ENCODE results near the gene EI24. TPM values are rescaled to one million over a fixed set of nuclear protein-coding genes. Genes with fewer than 3 reads are reported as not detected.

Gene EI24
- polyA plus RNA-seq, 1 donor (not counting 4 experiments of a cell fraction or from before 2014, with no cell fraction given) = 263 TPM

DNA sequence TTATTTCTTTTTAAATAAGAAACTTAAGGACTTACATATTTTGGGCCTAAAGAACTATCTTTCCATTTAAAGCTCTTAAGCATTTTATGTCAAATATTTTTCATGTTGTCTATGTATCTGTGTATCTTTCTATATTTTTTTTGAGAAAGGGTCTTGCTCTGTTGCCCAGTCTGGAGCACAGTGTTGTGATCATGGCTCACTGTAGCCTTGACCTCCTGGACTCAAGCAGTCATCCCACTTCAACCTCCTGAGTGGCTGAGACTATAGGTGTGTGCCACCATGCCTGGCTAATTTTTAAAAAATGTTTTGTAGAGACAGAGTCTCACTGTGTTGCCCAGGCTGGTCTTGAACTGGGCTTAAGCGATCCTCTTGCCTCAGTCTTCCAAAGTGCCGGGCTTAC lies 31.4 kb downstream of the EI24 start:
- H3K36me3 ChIP-seq (ENCODE audit: control insufficient read depth in 2 of 2, extremely low read depth in 1 of 2, insufficient read depth in 2 of 2, low read length in 2 of 2) = peaks cover 19 to 31% of the 10 kb centered on the region in 2 experiments
- H2AFZ ChIP-seq (ENCODE audit: control insufficient read depth, low read length) = no peak overlapping the region
- H3K9ac ChIP-seq (ENCODE audit: control insufficient read depth, extremely low read depth, insufficient read depth, low read length) = no peak overlapping the region
- FAIRE-seq (no peak), DNase-seq (ENCODE audit: low read depth, low spot score) (no peak)
- TF ChIP-seq EZH2 (IDR thresholded peaks at IDR 0.05; ENCODE audit: low read length) = no peak
- no peaks in the 10 kb centered on the region for H3K9me3 ChIP-seq (ENCODE audit: control insufficient read depth, low read depth, low read length)
- peaks cover 18% of the 10 kb centered on the region for H3K79me2 ChIP-seq (ENCODE audit: control insufficient read depth, insufficient read depth, low read length)
- H3K4me1 ChIP-seq (ENCODE audit: control insufficient read depth, extremely low read depth, insufficient read depth, low read length) = no peaks in the 10 kb centered on the region
- H3K4me3 ChIP-seq (ENCODE audit: control insufficient read depth in 2 of 3, extremely low read depth in 1 of 3, insufficient read depth in 2 of 3, low read depth in 1 of 3, low read length in 3 of 3) = no peak overlapping the region
- H3K4me2 ChIP-seq (ENCODE audit: control insufficient read depth, extremely low read depth, insufficient read depth, low read depth, low read length) = no peak overlapping the region
- H3K27me3 ChIP-seq (ENCODE audit: control insufficient read depth, extremely low read depth, insufficient read depth, low read length) = no peaks in the 10 kb centered on the region
- no peak overlapping the region for H3K27ac ChIP-seq (ENCODE audit: control insufficient read depth, insufficient read depth, low read length)
- H4K20me1 ChIP-seq (ENCODE audit: control insufficient read depth, extremely low read depth, insufficient read depth, low read length) = no peaks in the 10 kb centered on the region
- dilution Hi-C loops (cut with MboI; ENCODE audit: extremely low pct_ligation_motif_present, low sequenced_read_pairs) = no loop called here
- H3K9me1 ChIP-seq (ENCODE audit: control insufficient read depth, extremely low read depth, insufficient read depth, low read length) = no peaks in the 10 kb centered on the region

DNA sequence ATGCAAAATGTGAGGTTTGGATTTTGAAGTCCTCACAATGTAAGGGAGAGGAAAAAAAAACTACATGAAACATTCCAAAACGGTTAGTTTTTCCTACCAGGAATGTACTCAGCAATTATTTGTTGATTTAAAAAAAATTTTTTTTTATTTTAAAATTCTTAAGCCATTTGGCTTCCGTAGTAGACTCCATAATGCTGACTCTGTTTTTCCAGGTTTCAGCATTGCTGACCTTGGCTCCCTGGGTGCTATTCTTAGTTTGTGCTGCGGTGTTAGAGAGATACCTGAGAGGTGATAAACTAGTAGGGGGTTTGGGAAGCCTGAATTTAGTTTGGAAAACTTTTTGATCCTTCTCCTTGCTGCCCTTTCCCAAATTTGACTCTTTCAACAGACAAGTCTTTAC lies 33.9 kb downstream of the EI24 start:
- Histone ChIP-seq H3K36me3 (ENCODE audit: control insufficient read depth in 2 of 2, extremely low read depth in 1 of 2, insufficient read depth in 2 of 2, low read length in 2 of 2) (peaks cover 31 to 44% of the 10 kb centered on the region in 2 experiments), H3K27ac (ENCODE audit: control insufficient read depth, insufficient read depth, low read length) (no peak overlapping the region), H4K20me1 (ENCODE audit: control insufficient read depth, extremely low read depth, insufficient read depth, low read length) (no peaks in the 10 kb centered on the region), H3K27me3 (ENCODE audit: control insufficient read depth, extremely low read depth, insufficient read depth, low read length) (no peaks in the 10 kb centered on the region), H3K9ac (ENCODE audit: control insufficient read depth, extremely low read depth, insufficient read depth, low read length) (no peak overlapping the region), H3K79me2 (ENCODE audit: control insufficient read depth, insufficient read depth, low read length) (peaks cover 3% of the 10 kb centered on the region), H3K9me1 (ENCODE audit: control insufficient read depth, extremely low read depth, insufficient read depth, low read length) (no peaks in the 10 kb centered on the region), H3K9me3 (ENCODE audit: control insufficient read depth, low read depth, low read length) (no peaks in the 10 kb centered on the region), H3K4me1 (ENCODE audit: control insufficient read depth, extremely low read depth, insufficient read depth, low read length) (no peaks in the 10 kb centered on the region), H2AFZ (ENCODE audit: control insufficient read depth, low read length) (no peak overlapping the region), H3K4me2 (ENCODE audit: control insufficient read depth, extremely low read depth, insufficient read depth, low read depth, low read length) (no peak overlapping the region), H3K4me3 (ENCODE audit: control insufficient read depth in 2 of 3, extremely low read depth in 1 of 3, insufficient read depth in 2 of 3, low read depth in 1 of 3, low read length in 3 of 3) (no peak overlapping the region)
- DNase-seq (ENCODE audit: low read depth, low spot score) (no peak), FAIRE-seq (no peak)
- dilution Hi-C loops (cut with MboI; ENCODE audit: extremely low pct_ligation_motif_present, low sequenced_read_pairs) = no loop called here
- TF ChIP-seq EZH2 (IDR thresholded peaks at IDR 0.05; ENCODE audit: low read length) = no peak
- TF ChIP-seq, protein P1, sequence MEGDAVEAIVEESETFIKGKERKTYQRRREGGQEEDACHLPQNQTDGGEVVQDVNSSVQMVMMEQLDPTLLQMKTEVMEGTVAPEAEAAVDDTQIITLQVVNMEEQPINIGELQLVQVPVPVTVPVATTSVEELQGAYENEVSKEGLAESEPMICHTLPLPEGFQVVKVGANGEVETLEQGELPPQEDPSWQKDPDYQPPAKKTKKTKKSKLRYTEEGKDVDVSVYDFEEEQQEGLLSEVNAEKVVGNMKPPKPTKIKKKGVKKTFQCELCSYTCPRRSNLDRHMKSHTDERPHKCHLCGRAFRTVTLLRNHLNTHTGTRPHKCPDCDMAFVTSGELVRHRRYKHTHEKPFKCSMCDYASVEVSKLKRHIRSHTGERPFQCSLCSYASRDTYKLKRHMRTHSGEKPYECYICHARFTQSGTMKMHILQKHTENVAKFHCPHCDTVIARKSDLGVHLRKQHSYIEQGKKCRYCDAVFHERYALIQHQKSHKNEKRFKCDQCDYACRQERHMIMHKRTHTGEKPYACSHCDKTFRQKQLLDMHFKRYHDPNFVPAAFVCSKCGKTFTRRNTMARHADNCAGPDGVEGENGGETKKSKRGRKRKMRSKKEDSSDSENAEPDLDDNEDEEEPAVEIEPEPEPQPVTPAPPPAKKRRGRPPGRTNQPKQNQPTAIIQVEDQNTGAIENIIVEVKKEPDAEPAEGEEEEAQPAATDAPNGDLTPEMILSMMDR (optimal IDR thresholded peaks at IDR 0.05 in 1 of 3, IDR thresholded peaks at IDR 0.05 in 1 of 3, conservative IDR thresholded peaks at IDR 0.05 in 1 of 3; ENCODE audit: extremely low read depth in 1 of 3, insufficient read depth in 2 of 3, low read length in 3 of 3) = no peak

DNA sequence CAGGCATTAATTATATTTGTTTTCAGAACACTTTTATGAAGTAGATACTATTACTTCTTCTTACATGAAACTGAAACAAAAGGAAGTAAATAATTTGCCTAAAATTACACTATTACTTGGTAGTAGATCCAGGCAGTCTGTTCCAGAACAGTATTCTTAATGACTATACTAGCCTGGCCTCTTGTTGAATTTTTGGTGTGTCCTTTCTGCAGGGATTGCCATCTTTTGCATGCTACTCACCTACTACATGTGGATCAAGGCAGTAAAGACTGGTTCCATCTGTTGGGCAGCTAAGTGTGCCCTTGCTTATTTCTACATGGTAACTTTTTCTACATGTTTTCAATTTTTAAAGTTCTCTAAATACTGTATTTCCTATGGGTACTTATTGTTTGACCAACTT lies 36.1 kb downstream of the EI24 start:
- Histone ChIP-seq H3K9me1 (ENCODE audit: control insufficient read depth, extremely low read depth, insufficient read depth, low read length) (no peaks in the 10 kb centered on the region), H4K20me1 (ENCODE audit: control insufficient read depth, extremely low read depth, insufficient read depth, low read length) (no peaks in the 10 kb centered on the region), H3K27ac (ENCODE audit: control insufficient read depth, insufficient read depth, low read length) (no peak overlapping the region), H3K27me3 (ENCODE audit: control insufficient read depth, extremely low read depth, insufficient read depth, low read length) (no peaks in the 10 kb centered on the region), H3K9me3 (ENCODE audit: control insufficient read depth, low read depth, low read length) (no peaks in the 10 kb centered on the region), H3K4me1 (ENCODE audit: control insufficient read depth, extremely low read depth, insufficient read depth, low read length) (no peaks in the 10 kb centered on the region), H3K9ac (ENCODE audit: control insufficient read depth, extremely low read depth, insufficient read depth, low read length) (no peak overlapping the region), H3K4me2 (ENCODE audit: control insufficient read depth, extremely low read depth, insufficient read depth, low read depth, low read length) (no peak overlapping the region), H3K4me3 (ENCODE audit: control insufficient read depth in 2 of 3, extremely low read depth in 1 of 3, insufficient read depth in 2 of 3, low read depth in 1 of 3, low read length in 3 of 3) (no peak overlapping the region), H3K79me2 (ENCODE audit: control insufficient read depth, insufficient read depth, low read length) (no peaks in the 10 kb centered on the region), H3K36me3 (ENCODE audit: control insufficient read depth in 2 of 2, extremely low read depth in 1 of 2, insufficient read depth in 2 of 2, low read length in 2 of 2) (peaks cover 34 to 36% of the 10 kb centered on the region in 2 experiments), H2AFZ (ENCODE audit: control insufficient read depth, low read length) (no peak overlapping the region)
- TF ChIP-seq EZH2 (IDR thresholded peaks at IDR 0.05; ENCODE audit: low read length) = no peak
- TF ChIP-seq, protein P1 (optimal IDR thresholded peaks at IDR 0.05 in 1 of 3, IDR thresholded peaks at IDR 0.05 in 1 of 3, conservative IDR thresholded peaks at IDR 0.05 in 1 of 3; ENCODE audit: extremely low read depth in 1 of 3, insufficient read depth in 2 of 3, low read length in 3 of 3) = no peak
- FAIRE-seq = no peak
- dilution Hi-C loops (cut with MboI; ENCODE audit: extremely low pct_ligation_motif_present, low sequenced_read_pairs) = no loop called here
- DNase-seq (ENCODE audit: low read depth, low spot score) = no peak

Data from keratinocyte (primary cell).